A549 treated with DMSO at 1 μM for 4 hours (cell line): ENCODE data around the gene INMT. TPM values are rescaled to one million over a fixed set of nuclear protein-coding genes. Genes with fewer than 3 reads are reported as not detected.

ENCODE experiments used
- total RNA-seq: library from RNA; stranded (reverse); fragments of 200-300 nt; extraction: Qiagen RNA extraction; gene quantifications from 5 replicates; pipeline ENCODE4 v1.2.3, GENCODE V29; 2022; ENCODE audit warnings: low read depth

The INMT gene
- total RNA-seq = not detected in 5 replicates

DNA sequence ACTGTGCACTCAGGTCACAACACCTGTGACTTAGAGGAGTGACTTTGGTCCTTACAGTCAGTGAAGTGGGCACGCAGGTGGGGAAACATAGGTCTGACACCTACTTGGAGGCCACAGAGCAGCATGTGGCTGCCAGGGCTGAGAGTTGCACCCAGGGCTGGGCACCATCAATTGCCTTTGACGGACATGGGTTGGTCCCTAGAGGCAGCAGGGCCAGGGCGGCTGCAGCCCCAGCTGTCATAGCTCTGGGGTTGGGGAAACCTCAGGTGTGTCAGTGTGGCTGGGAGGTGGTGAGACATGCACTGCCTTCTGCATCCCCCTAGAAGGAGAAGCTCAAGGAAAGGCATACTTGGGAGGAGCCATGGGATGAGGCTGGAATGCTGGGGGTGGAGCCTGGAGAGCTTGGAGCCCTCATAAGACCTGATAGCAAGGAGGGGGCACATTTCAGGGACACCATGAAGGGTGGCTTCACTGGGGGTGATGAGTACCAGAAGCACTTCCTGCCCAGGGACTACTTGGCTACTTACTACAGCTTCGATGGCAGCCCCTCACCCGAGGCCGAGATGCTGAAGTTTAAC, at the start of gene INMT:
INMT (plus strand) TSS at position 440 of the 578 bp plus-strand sequence; CDS start at position 456, 16 bp downstream.

DNA sequence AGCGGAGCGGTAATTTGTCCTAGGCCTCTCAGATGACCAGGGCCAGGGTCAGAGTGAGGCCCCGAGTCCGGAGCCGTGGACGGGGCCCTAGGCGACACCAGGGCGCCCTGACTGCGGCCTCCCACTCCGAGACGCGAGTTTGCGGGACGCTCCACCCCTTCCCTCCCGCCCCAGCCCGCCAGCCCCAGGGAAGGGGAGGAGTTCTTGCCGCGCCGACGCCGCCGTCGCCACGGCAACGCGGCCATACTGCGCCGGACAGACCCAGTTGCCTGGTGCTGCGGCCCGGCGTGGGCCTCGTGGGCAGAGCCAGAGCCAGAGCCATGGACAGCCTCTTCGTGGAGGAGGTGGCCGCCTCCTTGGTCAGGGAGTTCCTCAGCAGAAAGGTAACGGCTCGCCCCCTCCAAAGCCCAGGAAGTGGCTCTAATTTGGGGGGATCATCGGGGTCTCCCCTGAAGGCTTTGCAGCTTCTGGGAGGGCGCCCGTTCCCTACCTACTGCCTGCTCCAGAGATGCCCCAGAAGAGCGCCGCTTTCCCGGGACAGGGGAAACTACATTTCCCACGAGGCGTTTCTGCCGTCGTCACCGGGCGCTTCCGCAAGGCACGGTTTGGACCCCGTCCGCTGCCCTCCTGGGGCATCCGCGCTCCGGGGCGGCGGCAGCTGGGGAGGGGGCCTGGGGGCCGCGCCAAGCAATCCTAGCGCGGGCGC, 19.4 kb downstream of the INMT start, which contains the start of gene MINDY4:
MINDY4 (plus strand) TSS at position 244 of the 706 bp plus-strand sequence; CDS start at position 321, 77 bp downstream.

Other genes with a start within 250 kb of the INMT start
- gene GGCT, start 247.3 kb upstream of the INMT start, total RNA-seq = 70.7 to 84.8 TPM (median 74.9 TPM) in 5 replicates
- gene GARS1, start 157.3 kb upstream of the INMT start, total RNA-seq = 140 to 158 TPM (median 154 TPM) in 5 replicates
- gene CRHR2, start 69.7 kb upstream of the INMT start, total RNA-seq = not detected in 5 replicates
- 2.6 to 3.5 TPM (median 3.2 TPM) in 5 replicates for gene MINDY4, start 19.3 kb downstream of the INMT start, total RNA-seq
- 0.41 to 0.88 TPM (median 0.44 TPM) in 5 replicates for gene AQP1, start 159.7 kb downstream of the INMT start, total RNA-seq
- not detected in 5 replicates for gene GHRHR, start 211.8 kb downstream of the INMT start, total RNA-seq